Measurements from ENCODE around the gene ANKIB1.

ANKIB1 gene

GRCh38 chr7:92289321-92289720 lies 43.5 kb downstream of the ANKIB1 start:
- Mint-ChIP-seq H3K27ac (no peak overlapping the region), H3K27me3 (no peaks in the 10 kb centered on the region), H3K4me1 (peaks cover 24% of the 10 kb centered on the region), H3K4me3 (no peak overlapping the region), H3K36me3 (no peaks in the 10 kb centered on the region), H3K9me3 (peaks cover 2% of the 10 kb centered on the region)
- DNase-seq (ENCODE audit: low spot score in 2 of 2) (no peak), ATAC-seq (ENCODE audit: low read depth) (no peak)

GRCh38 chr7:92292981-92293380 lies 47.2 kb downstream of the ANKIB1 start:
- ATAC-seq (ENCODE audit: low read depth) (no peak), DNase-seq (ENCODE audit: low spot score in 2 of 2) (no peak)
- Mint-ChIP-seq H3K4me1 (peaks cover 17% of the 10 kb centered on the region), H3K27me3 (no peaks in the 10 kb centered on the region), H3K4me3 (no peak overlapping the region), H3K27ac (no peak overlapping the region), H3K36me3 (peaks cover 14% of the 10 kb centered on the region), H3K9me3 (no peaks in the 10 kb centered on the region)

- H3K4me1 Mint-ChIP-seq: peaks cover 17% of the 10 kb centered on the region
- peak overlapping the region; percentile 25 for H3K27ac Mint-ChIP-seq
- peaks cover 18% of the 10 kb centered on the region for H3K36me3 Mint-ChIP-seq
- ATAC-seq (ENCODE audit: low read depth): no peak
- DNase-seq (ENCODE audit: low spot score in 2 of 2): no peak
- H3K9me3 Mint-ChIP-seq: no peaks in the 10 kb centered on the region
- no peak overlapping the region for H3K4me3 Mint-ChIP-seq
- no peaks in the 10 kb centered on the region for H3K27me3 Mint-ChIP-seq
Observed at GRCh38 chr7:92293896-92294590, 48.3 kb downstream of the ANKIB1 start.

- DNase-seq (ENCODE audit: low spot score in 2 of 2) (no peak), ATAC-seq (ENCODE audit: low read depth) (no peak)
- Mint-ChIP-seq H3K9me3 (no peaks in the 10 kb centered on the region), H3K4me3 (no peak overlapping the region), H3K36me3 (peaks cover 19% of the 10 kb centered on the region), H3K27me3 (no peaks in the 10 kb centered on the region), H3K27ac (no peak overlapping the region), H3K4me1 (peaks cover 8% of the 10 kb centered on the region)
Observed at GRCh38 chr7:92295391-92295790, 49.6 kb downstream of the ANKIB1 start.

GRCh38 chr7:92296235-92296634 lies 50.5 kb downstream of the ANKIB1 start:
- H3K4me3 Mint-ChIP-seq: no peak overlapping the region
- H3K36me3 Mint-ChIP-seq: peaks cover 22% of the 10 kb centered on the region
- H3K4me1 Mint-ChIP-seq: peaks cover 8% of the 10 kb centered on the region
- H3K9me3 Mint-ChIP-seq: no peaks in the 10 kb centered on the region
- no peaks in the 10 kb centered on the region for H3K27me3 Mint-ChIP-seq
- no peak for DNase-seq (ENCODE audit: low spot score in 2 of 2)
- no peak overlapping the region for H3K27ac Mint-ChIP-seq
- no peak for ATAC-seq (ENCODE audit: low read depth)

GRCh38 chr7:92296880-92297445 lies 51.2 kb downstream of the ANKIB1 start:
- DNase-seq (ENCODE audit: low spot score in 2 of 2) (no peak), ATAC-seq (ENCODE audit: low read depth) (no peak)
- no peaks in the 10 kb centered on the region for H3K27me3 Mint-ChIP-seq
- no peak overlapping the region for H3K4me3 Mint-ChIP-seq
- peaks cover 22% of the 10 kb centered on the region for H3K36me3 Mint-ChIP-seq
- H3K4me1 Mint-ChIP-seq: peaks cover 6% of the 10 kb centered on the region
- peak overlapping the region; percentile 45 for H3K27ac Mint-ChIP-seq
- no peaks in the 10 kb centered on the region for H3K9me3 Mint-ChIP-seq

- H3K36me3 Mint-ChIP-seq: peaks cover 24% of the 10 kb centered on the region
- H3K27ac Mint-ChIP-seq: peak overlapping the region; percentile 45
- no peaks in the 10 kb centered on the region for H3K9me3 Mint-ChIP-seq
- no peaks in the 10 kb centered on the region for H3K27me3 Mint-ChIP-seq
- DNase-seq (ENCODE audit: low spot score in 2 of 2) (no peak), ATAC-seq (ENCODE audit: low read depth) (no peak)
- no peak overlapping the region for H3K4me3 Mint-ChIP-seq
- H3K4me1 Mint-ChIP-seq: peaks cover 5% of the 10 kb centered on the region
Observed at GRCh38 chr7:92297736-92298135, 52.0 kb downstream of the ANKIB1 start.

- ATAC-seq (ENCODE audit: low read depth) (no peak), DNase-seq (ENCODE audit: low spot score in 2 of 2) (no peak)
- Mint-ChIP-seq H3K4me3 (no peak overlapping the region), H3K9me3 (no peaks in the 10 kb centered on the region), H3K36me3 (peaks cover 19% of the 10 kb centered on the region), H3K4me1 (no peaks in the 10 kb centered on the region), H3K27ac (no peak overlapping the region), H3K27me3 (no peaks in the 10 kb centered on the region)
Observed at GRCh38 chr7:92303761-92304160, 58.0 kb downstream of the ANKIB1 start.

GRCh38 chr7:92304406-92304893 lies 58.7 kb downstream of the ANKIB1 start:
- H3K9me3 Mint-ChIP-seq: no peaks in the 10 kb centered on the region
- peaks cover 15% of the 10 kb centered on the region for H3K36me3 Mint-ChIP-seq
- H3K27ac Mint-ChIP-seq: no peak overlapping the region
- DNase-seq (ENCODE audit: low spot score in 2 of 2) (no peak), ATAC-seq (ENCODE audit: low read depth) (no peak)
- no peaks in the 10 kb centered on the region for H3K27me3 Mint-ChIP-seq
- H3K4me3 Mint-ChIP-seq: no peak overlapping the region
- H3K4me1 Mint-ChIP-seq: no peaks in the 10 kb centered on the region

- no peaks in the 10 kb centered on the region for H3K4me1 Mint-ChIP-seq
- ATAC-seq (ENCODE audit: low read depth): no peak
- DNase-seq (ENCODE audit: low spot score in 2 of 2): no peak
Observed at GRCh38 chr7:92306153-92306552, 60.4 kb downstream of the ANKIB1 start.

GRCh38 chr7:92313055-92313454 lies 67.3 kb downstream of the ANKIB1 start:
- H3K9me3 Mint-ChIP-seq: no peaks in the 10 kb centered on the region
- H3K27me3 Mint-ChIP-seq: no peaks in the 10 kb centered on the region
- H3K27ac Mint-ChIP-seq: no peak overlapping the region
- H3K36me3 Mint-ChIP-seq: peaks cover 9% of the 10 kb centered on the region
- no peak overlapping the region for H3K4me3 Mint-ChIP-seq
- ATAC-seq (ENCODE audit: low read depth) (no peak), DNase-seq (ENCODE audit: low spot score in 2 of 2) (no peak)
- H3K4me1 Mint-ChIP-seq: no peaks in the 10 kb centered on the region

More at GRCh38 chr7:92306153-92306552, 60.4 kb downstream of the ANKIB1 start:
- no peak overlapping the region for H3K4me3 Mint-ChIP-seq
- peaks cover 12% of the 10 kb centered on the region for H3K36me3 Mint-ChIP-seq
- no peaks in the 10 kb centered on the region for H3K27me3 Mint-ChIP-seq
- no peaks in the 10 kb centered on the region for H3K9me3 Mint-ChIP-seq
- H3K27ac Mint-ChIP-seq: no peak overlapping the region

GRCh38 chr7:92319243-92319642 lies 73.5 kb downstream of the ANKIB1 start:
- no peak overlapping the region for H3K4me3 Mint-ChIP-seq
- no peak overlapping the region for H3K27ac Mint-ChIP-seq
- H3K27me3 Mint-ChIP-seq: no peaks in the 10 kb centered on the region
- peaks cover 10% of the 10 kb centered on the region for H3K36me3 Mint-ChIP-seq
- no peaks in the 10 kb centered on the region for H3K9me3 Mint-ChIP-seq
- no peak for ATAC-seq (ENCODE audit: low read depth)
- no peak for DNase-seq (ENCODE audit: low spot score in 2 of 2)
- H3K4me1 Mint-ChIP-seq: no peaks in the 10 kb centered on the region

- no peak for ATAC-seq (ENCODE audit: low read depth)
- no peak overlapping the region for H3K27ac Mint-ChIP-seq
- no peak overlapping the region for H3K4me3 Mint-ChIP-seq
- DNase-seq (ENCODE audit: low spot score in 2 of 2): no peak
- H3K9me3 Mint-ChIP-seq: no peaks in the 10 kb centered on the region
- H3K27me3 Mint-ChIP-seq: no peaks in the 10 kb centered on the region
- peaks cover 18% of the 10 kb centered on the region for H3K36me3 Mint-ChIP-seq
- no peaks in the 10 kb centered on the region for H3K4me1 Mint-ChIP-seq
Observed at GRCh38 chr7:92325173-92325572, 79.4 kb downstream of the ANKIB1 start.

GRCh38 chr7:92325858-92326257 lies 80.1 kb downstream of the ANKIB1 start:
- no peak overlapping the region for H3K4me3 Mint-ChIP-seq
- peaks cover 14% of the 10 kb centered on the region for H3K36me3 Mint-ChIP-seq
- DNase-seq (ENCODE audit: low spot score in 2 of 2): no peak
- no peak overlapping the region for H3K27ac Mint-ChIP-seq
- no peaks in the 10 kb centered on the region for H3K9me3 Mint-ChIP-seq
- no peaks in the 10 kb centered on the region for H3K27me3 Mint-ChIP-seq
- no peak for ATAC-seq (ENCODE audit: low read depth)
- H3K4me1 Mint-ChIP-seq: no peaks in the 10 kb centered on the region
